ENCODE results near the gene RASL12. TPM values are rescaled to one million over a fixed set of nuclear protein-coding genes. Genes with fewer than 3 reads are reported as not detected.
"Not testable (repeated sequence)": the region's sequence is repeated elsewhere in the genome, so short reads cannot be mapped to it uniquely, and the experiment has no call there.

RASL12 gene
- total and polyA plus RNA-seq, 2 of the 8 experiments (the other 6 are each of a cell fraction or from before 2014, with no cell fraction given), result 9.5 to 10.3 TPM

DNA sequence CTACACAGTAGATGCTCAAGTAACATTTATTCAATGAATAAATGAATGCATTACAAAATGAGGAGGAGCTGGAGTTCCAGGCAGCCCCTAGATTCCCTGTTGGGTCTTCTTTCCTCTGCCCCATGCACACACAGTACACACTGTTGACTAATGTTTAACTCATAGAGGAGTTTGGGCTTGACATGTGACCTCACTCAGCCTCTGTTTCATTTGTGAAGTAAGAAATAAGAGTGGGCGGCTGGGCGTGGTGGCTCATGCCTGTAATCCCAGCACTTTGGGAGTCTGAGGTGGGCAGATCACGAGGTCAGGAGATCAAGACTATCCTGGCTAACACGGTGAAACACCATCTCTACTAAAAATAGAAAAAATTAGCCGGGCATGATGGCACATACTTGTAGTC, 23.6 kb downstream of the RASL12 start:
- not testable (repeated sequence) for H2BK12ac ChIP-seq (ENCODE audit: low read depth, low read length)

More for the DNA sequence above, 23.6 kb downstream of the RASL12 start:
- not testable (repeated sequence) for H4K20me1 ChIP-seq (replicated peaks in 1 of 2; ENCODE audit: control insufficient read depth in 1 of 2, insufficient read depth in 2 of 2, low read length in 2 of 2); H3K4ac ChIP-seq (replicated peaks; ENCODE audit: insufficient read length, low read depth, low read length); H2AK5ac ChIP-seq (ENCODE audit: low read depth, low read length); H3K23ac ChIP-seq (ENCODE audit: insufficient read length); H3K18ac ChIP-seq (ENCODE audit: extremely low read depth, low read length); H3K14ac ChIP-seq (ENCODE audit: insufficient read length); H3K27ac ChIP-seq (ENCODE audit: low read depth, low read length); H2AFZ ChIP-seq (ENCODE audit: low read length); H4K5ac ChIP-seq (ENCODE audit: insufficient read length, low read depth, low read length); H3K36me3 ChIP-seq (ENCODE audit: control insufficient read depth in 2 of 4, insufficient read depth in 4 of 4, low read length in 3 of 4); H4K91ac ChIP-seq (replicated peaks; ENCODE audit: insufficient read length, low read length); H3K4me2 ChIP-seq (ENCODE audit: insufficient read depth in 1 of 2, low read depth in 2 of 2, low read length in 2 of 2); H3K9ac ChIP-seq (replicated peaks in 1 of 4; ENCODE audit: extremely low read depth in 1 of 4, low read depth in 3 of 4, low read length in 3 of 4); H4K8ac ChIP-seq (ENCODE audit: extremely low read depth, insufficient read depth, low read length); H2BK5ac ChIP-seq (ENCODE audit: low read depth, low read length); DNase-seq (ENCODE audit: low read depth in 1 of 2, low spot score in 2 of 2); H3K56ac ChIP-seq (replicated peaks; ENCODE audit: insufficient read length, low read depth, low read length); H3K79me1 ChIP-seq (ENCODE audit: low read depth, low read length); H3K27me3 ChIP-seq (replicated peaks in 1 of 4; ENCODE audit: control insufficient read depth in 3 of 4, extremely low read depth in 1 of 4, insufficient read depth in 3 of 4, low read length in 3 of 4); H2BK120ac ChIP-seq (replicated peaks; ENCODE audit: low read depth, low read length); H3K23me2 ChIP-seq (ENCODE audit: low read depth, low read length); FAIRE-seq; H2BK20ac ChIP-seq (ENCODE audit: low read length); H3K79me2 ChIP-seq (ENCODE audit: control insufficient read depth in 1 of 2, insufficient read depth in 2 of 2, low read length in 2 of 2); H3K9me3 ChIP-seq (ENCODE audit: insufficient read depth in 2 of 2, low read depth in 1 of 2, low read length in 1 of 2); H2BK15ac ChIP-seq (ENCODE audit: low read length); H3K4me1 ChIP-seq (replicated peaks in 1 of 4; ENCODE audit: control insufficient read depth in 3 of 4, insufficient read depth in 4 of 4, low read length in 3 of 4); H3K4me3 ChIP-seq (ENCODE audit: extremely low read depth in 1 of 4, insufficient read depth in 2 of 4, low read depth in 3 of 4, low read length in 4 of 4)
- ChIA-PET POLR2A (ENCODE audit: partially characterized antibody) (interaction anchor here (1.8 kb wide), 1 partner anchor 24 kb away, joined by 4 read pairs; no protein-coding TSS in a partner anchor), CTCF (ENCODE audit: partially characterized antibody) (interaction anchor here (0.5 to 33.2 kb wide), 6 partner anchors 10 to 873 kb away, joined by 3 to 1213 read pairs (median 19); partner anchors contain the start of genes KBTBD13 and RASL12)
- 82% methylated on average over 4 of the region's 5 CpGs; no CpG with 5 or more reads in 1 of the 2 experiments for WGBS, 2 experiments (ENCODE audit: extremely low coverage in 1 of 2, insufficient coverage in 1 of 2, insufficient read length in 1 of 2, insufficient replicate concordance in 2 of 2, low coverage in 1 of 2, low lambda C conversion rate in 2 of 2, missing lambda C conversion rate in 1 of 2)
